ENCODE measurements around the gene TEAD1. TPM values are rescaled to one million over a fixed set of nuclear protein-coding genes. Genes with fewer than 3 reads are reported as not detected.

Gene TEAD1
- total and polyA plus RNA-seq, 10 of the 15 experiments (the other 5 are each of a cell fraction or from before 2014, with no cell fraction given): 0.01 to 0.59 (median 0.04) TPM; not detected in 6

DNA sequence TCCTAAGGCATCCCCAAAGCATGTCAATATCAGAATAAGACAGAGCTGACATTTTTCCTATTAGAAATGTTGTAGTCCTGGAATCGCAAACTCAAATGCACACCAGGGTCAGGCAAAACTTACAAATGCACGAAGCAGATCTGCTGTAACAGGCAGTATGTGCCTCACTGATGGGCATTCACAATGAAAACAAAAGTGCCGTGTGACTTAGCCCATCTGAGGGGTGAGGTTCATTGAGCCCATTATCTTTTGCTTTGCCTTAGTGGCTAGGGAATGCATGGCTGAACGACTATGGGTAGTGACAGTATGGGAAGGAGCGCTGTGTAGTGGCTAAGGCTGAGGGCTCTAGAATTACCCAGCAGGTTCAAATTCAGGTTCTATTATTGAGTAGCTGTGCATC is 291.8 kb downstream of the TEAD1 start:
- ATAC-seq (no peak), DNase-seq (ENCODE audit: low read depth, low spot score) (no peak), FAIRE-seq (no peak)
- ChIA-PET SMC1A (ENCODE audit: uncharacterized antibody, unreplicated experiment) (interaction anchor here (0.8 to 6.0 kb wide), 18 partner anchors 8 to 369 kb away, joined by 3 to 106 read pairs (median 4); no protein-coding TSS in a partner anchor), POLR2A (no interaction called here), RAD21 (ENCODE audit: unreplicated experiment) (interaction anchor here (0.7 to 8.5 kb wide), 8 partner anchors 46 to 377 kb away, joined by 3 to 84 read pairs (median 5); no protein-coding TSS in a partner anchor), CTCF (interaction anchor here (0.7 to 11.6 kb wide), 19 partner anchors 8 to 419 kb away, joined by 3 to 201 read pairs (median 4); no protein-coding TSS in a partner anchor)
- H3K4me3 ChIP-seq: no peak overlapping the region
- H3K36me3 ChIP-seq (ENCODE audit: control insufficient read depth in 2 of 2, insufficient read depth in 2 of 2, low read length in 1 of 2): no peaks in the 10 kb centered on the region
- H3K27me3 ChIP-seq (replicated peaks in 1 of 2; ENCODE audit: control insufficient read depth in 2 of 2, insufficient read depth in 2 of 2, low read length in 1 of 2): no peaks in the 10 kb centered on the region
- no peaks in the 10 kb centered on the region for H3K4me1 ChIP-seq (ENCODE audit: control insufficient read depth, insufficient read depth, low read length)
- no peak overlapping the region for H3K4me2 ChIP-seq (ENCODE audit: control insufficient read depth, insufficient read depth)
- H2AFZ ChIP-seq (ENCODE audit: control insufficient read depth, low read depth, low read length): no peak overlapping the region
- H4K20me1 ChIP-seq (ENCODE audit: control insufficient read depth, insufficient read depth): no peaks in the 10 kb centered on the region
- 23% methylated on average over 5 of the region's 5 CpGs for WGBS (ENCODE audit: insufficient coverage, insufficient replicate concordance, low lambda C conversion rate, missing lambda C conversion rate)
- BruUV-seq (replicated peaks): no TSS peak
- no peaks in the 10 kb centered on the region for H3K9me3 ChIP-seq (replicated peaks; ENCODE audit: control insufficient read depth, insufficient read depth, low read length)
- in situ Hi-C loops (cut with MboI) (loop anchor here (25.0 kb wide), 1 partner anchor 221 kb away; no protein-coding TSS in a partner anchor), intact Hi-C loops (cut with micrococcal nuclease; ENCODE audit: unreplicated experiment) (loop anchor here (10.0 kb wide), 1 partner anchor 499 kb away; the partner anchor contains the start of gene BTBD10)
- no peak overlapping the region for H3K9ac ChIP-seq (ENCODE audit: control insufficient read depth, insufficient read depth, low read length)
- H3K27ac ChIP-seq (ENCODE audit: control insufficient read depth, insufficient read depth): no peak overlapping the region
- H3K79me2 ChIP-seq (ENCODE audit: control insufficient read depth, insufficient read depth, low read length): no peaks in the 10 kb centered on the region
- TF ChIP-seq, protein P1, sequence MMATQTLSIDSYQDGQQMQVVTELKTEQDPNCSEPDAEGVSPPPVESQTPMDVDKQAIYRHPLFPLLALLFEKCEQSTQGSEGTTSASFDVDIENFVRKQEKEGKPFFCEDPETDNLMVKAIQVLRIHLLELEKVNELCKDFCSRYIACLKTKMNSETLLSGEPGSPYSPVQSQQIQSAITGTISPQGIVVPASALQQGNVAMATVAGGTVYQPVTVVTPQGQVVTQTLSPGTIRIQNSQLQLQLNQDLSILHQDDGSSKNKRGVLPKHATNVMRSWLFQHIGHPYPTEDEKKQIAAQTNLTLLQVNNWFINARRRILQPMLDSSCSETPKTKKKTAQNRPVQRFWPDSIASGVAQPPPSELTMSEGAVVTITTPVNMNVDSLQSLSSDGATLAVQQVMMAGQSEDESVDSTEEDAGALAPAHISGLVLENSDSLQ (IDR thresholded peaks at IDR 0.05): no peak
- TF ChIP-seq ZBTB11 (CRISPR knock-in tag; IDR thresholded peaks at IDR 0.05) (no peak), SREBF2 (IDR thresholded peaks at IDR 0.05; ENCODE audit: low read length) (no peak), REST (IDR thresholded peaks at IDR 0.05; ENCODE audit: low read depth, low read length) (no peak), ZBTB33 (IDR thresholded peaks at IDR 0.05) (no peak), IRF4 (IDR thresholded peaks at IDR 0.05; ENCODE audit: low read depth, low read length) (no peak), PML (IDR thresholded peaks at IDR 0.05; ENCODE audit: low read length) (no peak), SKIL (IDR thresholded peaks at IDR 0.05; ENCODE audit: low read depth, poor library complexity, severe bottlenecking) (no peak)
- TF ChIP-seq, protein P2, sequence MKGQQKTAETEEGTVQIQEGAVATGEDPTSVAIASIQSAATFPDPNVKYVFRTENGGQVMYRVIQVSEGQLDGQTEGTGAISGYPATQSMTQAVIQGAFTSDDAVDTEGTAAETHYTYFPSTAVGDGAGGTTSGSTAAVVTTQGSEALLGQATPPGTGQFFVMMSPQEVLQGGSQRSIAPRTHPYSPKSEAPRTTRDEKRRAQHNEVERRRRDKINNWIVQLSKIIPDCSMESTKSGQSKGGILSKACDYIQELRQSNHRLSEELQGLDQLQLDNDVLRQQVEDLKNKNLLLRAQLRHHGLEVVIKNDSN (IDR thresholded peaks at IDR 0.05; ENCODE audit: borderline replicate concordance, extremely low read length, insufficient read depth, low read depth, low read length): no peak
